Activated naive CD4-positive, alpha-beta T cell treated with anti-CD3 and anti-CD28 coated beads, Interleukin-2, amount 50 U/mL, for 24 hours (primary cell): ENCODE results near the gene CD59.
"Not testable (repeated sequence)": the region's sequence is repeated elsewhere in the genome, so short reads cannot be mapped to it uniquely, and the experiment has no call there.

ENCODE experiments used
- H3K27ac Mint-ChIP-seq: one replicate; pipeline ENCODE4 v1.8.0; 2021; ENCODE audit warnings: mild to moderate bottlenecking, mixed read lengths
- H3K27me3 Mint-ChIP-seq: one replicate; pipeline ENCODE4 v1.8.0; 2021; ENCODE audit warnings: mixed read lengths
- H3K36me3 Mint-ChIP-seq: one replicate; pipeline ENCODE4 v1.8.0; 2021; ENCODE audit warnings: mixed read lengths
- H3K4me1 Mint-ChIP-seq: one replicate; pipeline ENCODE4 v1.8.0; 2021; ENCODE audit warnings: mixed read lengths
- H3K4me3 Mint-ChIP-seq: one replicate; pipeline ENCODE4 v1.8.0; 2021; ENCODE audit warnings: mild to moderate bottlenecking, mixed read lengths
- H3K9me3 Mint-ChIP-seq: one replicate; pipeline ENCODE4 v1.8.0; 2021; ENCODE audit warnings: mixed read lengths

CD59 gene

DNA sequence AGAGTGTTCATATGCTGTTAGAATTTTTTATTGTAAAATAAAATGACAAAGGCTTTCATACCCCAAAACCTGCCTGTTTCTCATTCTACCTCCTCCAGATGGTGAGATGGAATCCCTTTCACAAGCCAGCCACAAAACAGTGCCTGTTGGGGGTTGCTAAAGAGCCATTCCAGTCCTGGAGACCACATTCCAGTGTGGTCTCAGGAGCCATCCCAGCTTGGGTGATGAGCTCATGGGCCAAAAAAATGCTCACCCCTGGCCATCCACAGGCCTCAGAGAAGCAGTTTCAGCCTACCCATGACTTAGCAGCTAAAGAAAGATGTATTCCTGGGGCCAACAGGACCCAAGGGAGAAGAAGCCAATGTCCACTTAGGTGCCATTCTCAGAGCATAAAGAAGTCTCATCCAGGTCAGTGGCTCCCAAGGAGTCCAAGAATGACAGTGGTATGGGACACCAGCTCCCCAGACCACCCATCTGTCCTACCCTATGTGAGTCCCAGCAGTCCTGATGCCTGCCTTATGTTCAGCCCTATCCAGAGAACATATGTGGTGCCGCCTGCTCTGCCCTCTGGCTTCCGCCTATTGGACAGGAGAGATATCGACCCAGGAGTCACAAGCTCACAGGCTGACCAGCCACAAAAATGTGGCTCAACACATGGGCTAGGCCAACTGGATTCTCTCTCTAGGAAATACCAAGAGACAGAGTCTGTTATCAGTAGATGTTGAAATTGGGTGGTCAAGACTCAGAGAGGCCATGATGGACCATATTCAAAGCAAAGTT lies 62.0 kb downstream of the CD59 start:
- no peak overlapping the region for H3K27ac Mint-ChIP-seq
- H3K9me3 Mint-ChIP-seq = peaks cover 14% of the 10 kb centered on the region
- H3K4me3 Mint-ChIP-seq = no peak overlapping the region
- peaks cover 11% of the 10 kb centered on the region for H3K27me3 Mint-ChIP-seq
- no peaks in the 10 kb centered on the region for H3K4me1 Mint-ChIP-seq
- H3K36me3 Mint-ChIP-seq = no peaks in the 10 kb centered on the region

DNA sequence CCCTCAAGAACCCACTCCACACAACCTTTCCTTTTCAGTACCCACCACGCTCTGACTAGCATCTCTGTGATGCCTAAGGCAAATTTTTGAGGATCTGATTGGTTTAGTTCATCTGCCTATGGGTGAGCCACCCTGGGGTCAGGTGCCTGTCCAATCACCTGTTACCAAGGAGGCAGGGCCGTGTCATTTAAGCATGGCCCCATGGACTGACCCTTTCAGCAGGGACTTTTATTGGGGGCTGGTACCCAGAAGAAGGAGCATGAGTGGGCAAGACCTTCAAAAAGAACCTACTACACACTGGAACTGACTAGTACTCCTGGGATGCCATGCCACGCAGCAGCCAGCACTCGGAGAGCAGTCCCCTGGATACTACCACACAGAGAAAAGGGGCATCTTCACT lies 64.0 kb downstream of the CD59 start:
- H3K27me3 Mint-ChIP-seq = peaks cover 4% of the 10 kb centered on the region
- no peak overlapping the region for H3K27ac Mint-ChIP-seq
- H3K36me3 Mint-ChIP-seq = no peaks in the 10 kb centered on the region
- H3K4me3 Mint-ChIP-seq = no peak overlapping the region
- H3K9me3 Mint-ChIP-seq = peaks cover 3% of the 10 kb centered on the region
- H3K4me1 Mint-ChIP-seq = no peaks in the 10 kb centered on the region

DNA sequence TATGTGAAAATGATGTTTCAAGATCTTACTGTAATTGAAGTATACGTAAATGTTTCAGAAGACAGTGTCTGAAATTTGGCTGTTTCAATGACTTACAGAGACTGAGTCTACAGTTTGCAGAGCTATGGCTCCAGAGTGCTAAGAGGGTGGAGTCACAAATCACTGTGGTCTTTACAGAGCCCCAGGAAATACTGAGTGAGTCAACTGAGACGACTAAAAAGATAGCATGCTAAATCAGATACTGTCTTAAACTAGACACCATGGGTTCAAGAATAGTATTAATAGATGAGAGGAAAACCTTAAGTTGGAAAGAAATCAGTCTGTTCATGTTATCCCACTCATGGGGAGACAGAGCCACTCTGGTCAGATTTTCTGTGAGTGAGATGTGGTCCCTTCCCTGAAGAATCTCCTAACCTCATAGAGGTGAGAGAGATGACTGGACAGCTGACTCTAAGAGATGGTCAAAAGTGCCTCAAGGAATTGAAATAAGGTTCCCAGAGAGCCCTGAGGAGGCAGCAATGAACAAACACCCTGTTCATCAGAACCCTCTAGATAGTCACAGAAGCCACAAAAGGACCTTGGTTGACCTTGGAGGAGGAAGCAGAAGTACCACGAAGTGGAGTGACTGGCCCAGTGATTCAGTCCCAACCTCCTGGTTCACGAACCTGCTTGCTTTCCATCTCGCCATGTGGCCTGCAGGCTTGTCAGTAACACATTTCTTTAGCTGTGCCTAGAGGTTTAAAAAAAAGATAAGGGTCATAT lies 65.8 kb downstream of the CD59 start:
- Mint-ChIP-seq H3K27ac (no peak overlapping the region), H3K9me3 (no peaks in the 10 kb centered on the region), H3K4me1 (no peaks in the 10 kb centered on the region), H3K36me3 (no peaks in the 10 kb centered on the region), H3K4me3 (no peak overlapping the region), H3K27me3 (peaks cover 6% of the 10 kb centered on the region)

DNA sequence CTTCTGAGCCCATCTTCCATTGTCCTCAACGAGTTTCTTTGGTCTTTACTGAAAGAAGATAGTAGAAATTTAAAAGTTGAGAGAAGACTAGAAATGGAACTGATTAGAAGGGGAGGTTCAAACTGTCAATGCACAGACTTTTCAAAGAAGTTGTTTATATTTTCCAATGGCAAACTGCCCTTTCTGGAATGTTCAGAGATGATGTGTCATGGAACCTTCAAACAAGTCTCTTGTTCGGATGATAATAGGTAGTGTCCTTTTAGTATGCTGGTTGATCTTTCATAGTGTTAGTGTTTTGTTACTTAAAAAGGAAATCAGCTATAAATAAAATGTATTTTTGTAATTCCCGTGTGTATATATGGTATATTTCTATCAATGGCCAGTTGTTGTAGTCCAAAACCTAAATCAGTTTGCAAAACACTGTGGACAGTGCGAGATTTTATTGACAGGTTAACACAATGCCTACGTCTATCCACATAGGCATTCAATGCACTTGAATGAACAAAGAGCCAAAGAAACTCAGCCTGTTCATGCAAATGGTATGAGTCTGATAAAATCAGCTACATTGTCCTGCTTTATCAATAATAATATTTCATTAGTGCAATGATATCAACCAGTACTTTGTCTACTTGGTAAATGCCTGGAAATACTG lies 66.5 kb downstream of the CD59 start:
- H3K4me3 Mint-ChIP-seq = no peak overlapping the region
- H3K4me1 Mint-ChIP-seq = no peaks in the 10 kb centered on the region
- peaks cover 4% of the 10 kb centered on the region for H3K27me3 Mint-ChIP-seq
- H3K27ac Mint-ChIP-seq = peak overlapping the region; percentile 18
- no peaks in the 10 kb centered on the region for H3K9me3 Mint-ChIP-seq
- H3K36me3 Mint-ChIP-seq = no peaks in the 10 kb centered on the region

DNA sequence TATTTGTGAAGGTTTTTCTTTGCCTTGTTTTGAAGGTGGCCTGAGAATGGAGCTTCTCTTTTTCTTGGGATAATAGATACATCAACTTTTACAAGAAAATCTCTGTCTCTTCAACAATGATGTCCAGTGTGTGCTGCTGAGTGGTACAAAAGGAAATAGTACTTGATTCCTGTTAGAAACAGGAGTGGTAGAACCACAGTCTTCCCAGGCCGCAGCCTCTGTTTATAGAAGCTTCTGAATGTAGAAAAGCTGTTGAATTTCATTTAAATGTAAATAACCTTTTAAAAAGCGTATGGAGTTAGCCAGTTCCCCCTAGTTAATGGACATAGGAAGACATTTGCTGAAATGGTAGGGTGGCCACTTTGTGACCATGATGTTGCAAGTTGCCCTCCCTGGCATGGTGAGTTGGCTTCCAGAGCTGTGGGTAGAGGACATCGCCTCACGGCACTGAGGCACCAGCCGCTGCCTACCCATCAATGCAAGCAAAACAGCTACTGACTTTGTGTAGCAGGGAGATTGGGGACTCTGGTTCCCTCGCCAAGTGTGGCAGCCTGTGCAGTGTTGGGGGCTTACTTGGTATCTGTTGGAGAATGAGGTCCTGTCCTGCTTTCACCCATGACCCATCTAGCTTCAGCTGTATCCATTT lies 67.1 kb downstream of the CD59 start:
- Mint-ChIP-seq H3K27me3 (peaks cover 4% of the 10 kb centered on the region), H3K4me3 (no peak overlapping the region), H3K9me3 (no peaks in the 10 kb centered on the region), H3K36me3 (no peaks in the 10 kb centered on the region), H3K4me1 (no peaks in the 10 kb centered on the region), H3K27ac (no peak overlapping the region)

DNA sequence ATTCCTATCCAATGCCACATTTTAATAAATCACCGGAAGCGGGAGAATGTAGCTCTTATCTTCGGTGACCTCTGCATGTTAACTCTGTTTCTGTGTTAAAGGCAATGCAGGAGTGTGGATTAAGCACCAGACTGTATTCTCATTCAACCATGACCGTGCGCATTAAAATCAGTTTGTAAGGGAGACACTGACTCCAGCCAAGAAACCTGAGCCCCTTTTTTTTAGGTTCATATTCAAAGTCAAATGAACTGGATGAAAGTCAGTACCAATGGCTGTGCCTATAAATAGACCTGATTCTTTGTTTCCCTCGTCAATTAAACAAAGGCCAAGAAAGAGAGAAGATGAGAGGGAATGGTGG lies 67.8 kb downstream of the CD59 start:
- no peak overlapping the region for H3K27ac Mint-ChIP-seq
- H3K4me3 Mint-ChIP-seq = no peak overlapping the region
- no peaks in the 10 kb centered on the region for H3K4me1 Mint-ChIP-seq
- H3K36me3 Mint-ChIP-seq = no peaks in the 10 kb centered on the region
- no peaks in the 10 kb centered on the region for H3K9me3 Mint-ChIP-seq
- H3K27me3 Mint-ChIP-seq = peaks cover 4% of the 10 kb centered on the region

DNA sequence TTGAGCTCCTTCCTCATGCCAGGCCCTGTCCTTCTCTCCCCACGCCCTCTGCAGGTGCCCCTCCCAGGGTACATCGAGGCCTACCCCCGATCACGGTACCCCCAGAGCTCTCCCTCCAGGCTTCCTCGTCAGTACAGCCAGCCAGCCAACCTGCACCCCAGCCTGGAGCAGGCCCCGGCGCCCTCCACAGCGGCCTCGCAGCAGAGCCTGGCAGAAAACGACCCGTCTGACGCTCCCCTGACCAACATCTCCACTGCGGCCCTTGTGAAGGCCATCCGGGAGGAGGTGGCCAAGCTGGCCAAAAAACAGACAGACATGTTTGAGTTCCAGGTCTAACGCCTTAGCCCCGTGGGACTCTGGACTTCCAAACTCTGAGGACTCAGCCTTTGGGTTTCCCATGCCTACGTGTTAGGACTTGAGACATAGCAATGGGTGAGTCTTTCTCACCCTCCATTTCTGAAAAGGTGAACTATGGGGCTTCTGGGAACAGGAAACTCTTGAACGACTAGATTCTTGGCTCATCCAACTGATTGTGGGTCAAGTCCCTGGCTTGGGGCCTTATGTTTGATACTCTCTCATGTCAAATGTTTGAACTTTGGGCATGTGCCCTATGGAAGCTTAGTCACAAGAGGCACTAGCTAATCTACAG lies 68.3 kb downstream of the CD59 start:
- no peak overlapping the region for H3K4me3 Mint-ChIP-seq
- H3K9me3 Mint-ChIP-seq = no peaks in the 10 kb centered on the region
- peaks cover 4% of the 10 kb centered on the region for H3K27me3 Mint-ChIP-seq
- H3K36me3 Mint-ChIP-seq = no peaks in the 10 kb centered on the region
- no peaks in the 10 kb centered on the region for H3K4me1 Mint-ChIP-seq
- H3K27ac Mint-ChIP-seq = no peak overlapping the region

DNA sequence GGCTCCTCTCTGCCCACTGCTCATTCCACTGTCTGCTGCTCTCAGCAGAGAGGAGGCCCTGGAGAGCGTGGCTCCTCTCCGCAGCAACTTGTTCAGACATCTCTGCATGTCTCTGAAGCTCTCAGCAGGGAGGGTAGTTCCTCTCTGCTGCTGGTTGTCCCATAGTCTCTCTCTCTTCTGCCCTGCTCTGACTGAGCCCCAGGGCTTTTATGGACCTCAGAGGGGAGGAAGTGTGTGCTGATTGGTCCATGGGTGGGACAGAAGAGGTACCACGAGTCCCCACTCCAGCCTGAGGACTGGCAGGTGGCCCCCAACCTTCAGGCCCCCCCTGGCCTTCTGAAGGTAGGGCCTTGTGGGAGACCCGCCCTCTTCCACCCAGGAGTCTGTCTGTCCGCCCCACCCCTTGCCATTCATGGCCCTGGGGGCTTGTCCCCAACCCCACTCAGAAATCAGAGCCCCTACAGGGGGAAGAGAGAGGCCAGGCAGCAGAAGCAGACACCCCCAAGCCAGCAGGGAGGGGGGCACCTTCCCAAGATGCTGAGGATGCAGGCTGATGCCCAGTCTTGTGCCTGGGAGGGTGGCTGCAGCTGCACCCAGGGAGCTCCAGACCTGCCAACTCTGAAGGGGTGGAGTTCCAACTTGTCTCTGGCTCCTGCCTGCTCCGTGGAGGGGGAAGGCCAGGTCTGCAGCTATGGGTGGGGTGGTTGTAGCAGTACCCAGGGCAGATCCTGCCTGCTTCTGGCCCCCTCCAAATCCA lies 70.7 kb downstream of the CD59 start:
- Mint-ChIP-seq H3K27me3 (peaks cover 6% of the 10 kb centered on the region), H3K4me1 (no peaks in the 10 kb centered on the region), H3K27ac (no peak overlapping the region), H3K36me3 (no peaks in the 10 kb centered on the region), H3K9me3 (no peaks in the 10 kb centered on the region), H3K4me3 (no peak overlapping the region)

DNA sequence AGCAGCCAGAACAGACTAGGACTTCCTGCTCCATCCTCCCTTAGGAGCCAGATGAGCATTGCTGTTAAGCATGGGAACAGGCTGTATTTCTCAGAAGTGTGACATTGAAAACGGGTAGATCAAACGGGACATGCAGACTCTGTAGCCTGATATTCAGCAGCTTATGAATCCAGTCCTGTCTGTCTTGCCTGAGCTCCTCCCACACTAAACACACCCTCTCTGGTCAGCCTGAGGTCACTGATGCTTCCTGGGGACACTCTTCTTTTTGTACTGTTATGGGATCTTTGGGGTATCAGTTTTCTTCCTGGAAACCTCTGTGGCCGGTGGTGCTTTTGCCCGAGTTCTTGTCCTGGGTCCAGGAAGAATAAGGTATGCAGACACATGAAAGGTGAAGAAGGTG lies 71.4 kb downstream of the CD59 start:
- no peak overlapping the region for H3K4me3 Mint-ChIP-seq
- no peaks in the 10 kb centered on the region for H3K9me3 Mint-ChIP-seq
- peaks cover 6% of the 10 kb centered on the region for H3K27me3 Mint-ChIP-seq
- H3K36me3 Mint-ChIP-seq = no peaks in the 10 kb centered on the region
- no peaks in the 10 kb centered on the region for H3K4me1 Mint-ChIP-seq
- no peak overlapping the region for H3K27ac Mint-ChIP-seq

DNA sequence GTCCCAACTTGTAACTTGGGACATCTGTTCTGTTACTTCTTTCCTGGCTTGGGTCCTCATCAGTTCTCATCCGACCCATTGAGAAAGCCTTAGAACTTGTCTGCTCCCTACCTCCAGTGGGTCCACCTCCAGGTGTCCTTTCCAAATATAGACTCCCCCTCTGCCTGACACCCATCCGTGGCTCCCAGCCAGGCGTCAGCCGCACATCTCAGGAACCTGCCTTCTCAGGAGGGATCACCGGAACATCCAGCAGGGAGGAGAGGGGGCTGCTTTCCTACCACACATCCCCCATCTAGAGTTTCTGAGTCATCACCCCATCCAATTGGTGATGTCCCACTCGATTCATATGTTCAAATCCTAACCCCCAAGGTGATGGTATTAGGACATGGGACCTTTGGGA lies 72.1 kb downstream of the CD59 start:
- Mint-ChIP-seq H3K36me3 (no peaks in the 10 kb centered on the region), H3K27ac (no peak overlapping the region), H3K4me1 (no peaks in the 10 kb centered on the region), H3K9me3 (no peaks in the 10 kb centered on the region), H3K4me3 (no peak overlapping the region), H3K27me3 (peaks cover 6% of the 10 kb centered on the region)

DNA sequence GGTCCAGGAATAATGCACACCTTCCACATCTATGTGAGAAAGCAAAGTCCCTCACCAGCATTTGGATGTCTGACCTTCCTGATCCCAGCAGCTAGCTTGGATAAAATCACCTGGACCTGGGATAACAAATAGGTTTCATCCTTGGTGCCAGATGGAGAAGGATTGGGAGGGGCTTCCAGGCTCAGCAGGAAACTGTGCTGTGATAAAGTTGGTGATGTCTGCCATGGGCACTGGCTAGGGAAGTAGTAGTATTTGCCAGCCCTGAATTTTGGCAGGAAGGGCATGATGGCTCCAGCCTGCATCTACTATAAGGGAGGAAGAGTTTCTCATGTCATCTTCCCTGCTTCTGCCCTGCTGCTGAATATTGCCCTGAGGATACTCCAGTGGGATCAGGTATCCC lies 73.1 kb downstream of the CD59 start:
- Mint-ChIP-seq H3K27ac (no peak overlapping the region), H3K4me3 (no peak overlapping the region), H3K36me3 (no peaks in the 10 kb centered on the region), H3K9me3 (no peaks in the 10 kb centered on the region), H3K27me3 (peaks cover 6% of the 10 kb centered on the region), H3K4me1 (no peaks in the 10 kb centered on the region)

DNA sequence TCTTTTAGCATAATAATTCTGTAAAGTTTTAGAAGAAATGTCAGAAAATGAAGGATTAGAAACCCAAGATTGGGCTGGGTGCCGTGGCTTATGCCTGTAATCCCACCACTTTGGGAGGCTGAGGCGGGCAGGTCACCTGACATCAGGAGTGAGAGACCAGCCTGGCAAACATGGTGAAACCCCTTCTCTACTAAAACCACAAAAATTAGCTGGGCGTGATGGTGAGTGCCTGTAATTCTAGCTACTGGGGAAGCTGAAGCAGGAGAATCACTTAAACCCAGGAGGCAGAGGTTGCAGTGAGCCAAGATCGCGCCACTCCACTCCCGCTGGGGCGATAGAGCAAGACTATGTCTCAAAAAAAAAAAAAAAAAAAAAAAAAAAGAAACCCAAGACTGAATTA lies 74.7 kb downstream of the CD59 start:
- not testable (repeated sequence) for H3K4me1 Mint-ChIP-seq, H3K27ac Mint-ChIP-seq, H3K4me3 Mint-ChIP-seq, H3K27me3 Mint-ChIP-seq, H3K9me3 Mint-ChIP-seq, H3K36me3 Mint-ChIP-seq

DNA sequence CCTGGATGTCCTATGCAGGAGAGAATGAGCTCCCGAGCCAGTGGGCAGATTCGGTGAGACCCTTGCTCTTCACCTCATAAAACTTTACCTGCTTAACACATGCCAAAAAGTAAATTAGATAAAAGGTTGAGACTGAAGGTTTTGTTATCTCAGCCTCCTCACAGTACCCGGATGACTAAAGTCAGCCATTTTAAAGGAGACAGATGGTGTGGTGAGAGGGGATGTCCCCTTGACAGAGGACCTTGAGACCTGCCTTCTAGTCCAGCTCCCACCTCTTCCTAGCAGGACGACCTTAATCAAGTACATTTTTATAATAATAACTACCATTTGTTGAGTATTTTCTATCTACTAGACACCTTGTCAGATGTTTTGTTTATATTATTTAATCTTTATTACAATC lies 75.3 kb downstream of the CD59 start:
- peaks cover 2% of the 10 kb centered on the region for H3K27me3 Mint-ChIP-seq
- no peaks in the 10 kb centered on the region for H3K9me3 Mint-ChIP-seq
- H3K36me3 Mint-ChIP-seq = no peaks in the 10 kb centered on the region
- H3K4me1 Mint-ChIP-seq = no peaks in the 10 kb centered on the region
- H3K4me3 Mint-ChIP-seq = no peak overlapping the region
- H3K27ac Mint-ChIP-seq = no peak overlapping the region

DNA sequence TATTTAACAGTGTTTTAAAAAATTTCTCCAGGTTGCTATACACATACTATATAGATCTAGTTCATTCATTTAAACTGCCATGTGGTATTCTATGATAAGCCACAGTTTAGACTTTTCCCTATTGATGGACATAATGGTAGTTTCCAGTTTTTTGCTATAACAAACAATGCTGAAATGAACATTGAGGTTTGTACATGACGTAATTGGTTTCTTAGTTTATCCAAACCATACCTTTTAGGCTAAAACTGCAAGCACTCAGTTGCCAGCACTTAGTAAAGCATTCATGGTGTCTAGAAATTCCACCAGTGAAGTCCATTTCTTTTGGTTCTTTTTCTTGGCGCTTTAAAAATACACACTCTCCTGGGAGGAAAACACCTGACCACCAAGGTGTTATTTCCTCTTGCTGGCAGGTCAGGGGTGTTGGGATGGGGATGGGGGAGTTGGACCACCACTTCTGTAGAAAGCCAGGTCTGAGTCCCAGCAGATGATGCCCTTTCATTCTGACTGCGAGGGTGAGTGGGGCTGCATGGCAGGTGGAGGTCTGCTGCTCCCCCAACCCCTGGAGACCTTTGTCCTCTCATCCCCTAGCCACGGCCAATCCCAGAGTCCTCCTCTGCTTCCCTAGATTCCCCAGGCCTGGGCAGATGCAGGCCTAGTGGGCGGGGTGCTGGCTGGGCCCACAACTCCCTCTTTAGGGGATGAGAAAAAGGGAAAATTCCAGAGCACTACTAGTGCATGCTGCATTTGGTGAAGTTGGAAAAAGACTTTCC lies 76.7 kb downstream of the CD59 start:
- H3K4me1 Mint-ChIP-seq = no peaks in the 10 kb centered on the region
- no peaks in the 10 kb centered on the region for H3K36me3 Mint-ChIP-seq
- no peak overlapping the region for H3K4me3 Mint-ChIP-seq
- no peak overlapping the region for H3K27ac Mint-ChIP-seq
- H3K9me3 Mint-ChIP-seq = no peaks in the 10 kb centered on the region
- peaks cover 2% of the 10 kb centered on the region for H3K27me3 Mint-ChIP-seq
